GM21619 (cell line): Measurements from ENCODE around the gene GFPT2.
A peak's percentile ranks its signal among the peaks of the same experiment; 100 is the strongest.
"Not testable (repeated sequence)": the region's sequence is repeated elsewhere in the genome, so short reads cannot be mapped to it uniquely, and the experiment has no call there.

Experiments
- ATAC-seq: cut with Tn5 transposase; IDR thresholded peaks from one replicate; pipeline ENCODE4 v1.9.1; 2021; ENCODE audit not compliant: unreplicated experiment

The GFPT2 gene

DNA sequence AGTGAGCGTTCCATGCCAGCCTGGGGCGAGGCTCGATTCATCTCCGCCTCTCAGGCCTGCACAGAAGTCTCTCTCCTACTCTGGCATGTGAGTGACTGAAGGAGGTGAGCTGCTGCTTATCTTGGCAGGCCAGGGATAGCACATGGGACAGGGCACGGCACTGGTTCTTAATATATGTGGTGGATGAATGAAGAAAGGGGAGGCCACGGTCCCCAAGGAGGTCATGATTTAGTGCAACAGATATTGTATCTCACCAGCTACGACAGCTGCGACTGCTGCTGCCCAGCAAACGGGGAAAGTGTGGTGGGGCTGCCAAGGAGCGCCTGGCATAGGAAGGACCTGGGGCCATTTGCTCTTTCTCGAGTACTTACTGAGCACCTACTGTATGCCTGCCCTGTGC, 41.9 kb downstream of the GFPT2 start:
- no peak for ATAC-seq

DNA sequence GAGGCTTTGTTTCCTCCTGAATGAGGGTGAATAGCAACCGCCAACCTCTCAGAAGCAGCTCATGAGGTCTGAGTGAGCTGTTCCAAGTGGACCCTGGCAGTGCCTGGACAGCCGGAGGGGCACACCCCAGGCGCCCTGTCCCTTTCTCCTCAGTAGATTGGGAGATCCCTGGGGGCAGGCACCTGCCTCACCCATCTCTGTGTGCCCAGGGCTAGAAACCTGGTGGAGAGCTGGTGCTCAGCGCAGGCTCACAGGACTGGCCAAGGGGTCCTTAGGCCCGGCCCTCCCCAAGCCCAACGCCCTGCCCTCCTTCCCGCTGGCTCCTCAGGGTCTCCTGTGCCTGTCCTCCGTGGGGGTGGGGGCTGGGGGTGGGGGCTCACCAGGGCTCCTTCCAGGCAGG, 46.3 kb downstream of the GFPT2 start:
- ATAC-seq = no peak

DNA sequence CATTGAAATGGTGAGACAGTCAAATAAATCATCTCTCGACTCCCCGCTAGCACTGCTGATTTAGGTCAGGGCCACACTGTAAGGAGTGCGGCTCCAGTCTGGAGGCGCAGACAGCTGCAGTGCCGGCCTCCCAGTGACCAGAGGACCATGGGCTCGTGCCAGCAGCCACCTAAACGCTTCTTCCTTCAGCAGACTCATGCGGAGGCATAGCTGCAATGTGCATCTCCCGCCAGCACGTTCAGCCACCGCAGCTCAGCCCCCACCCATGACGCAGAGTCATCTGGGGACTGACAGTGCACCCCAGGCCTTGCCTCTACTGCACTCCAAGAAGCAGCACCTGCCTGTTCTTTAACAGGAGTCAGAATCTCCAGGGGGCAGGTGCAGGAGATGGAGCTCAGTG, 47.7 kb downstream of the GFPT2 start:
- no peak for ATAC-seq

DNA sequence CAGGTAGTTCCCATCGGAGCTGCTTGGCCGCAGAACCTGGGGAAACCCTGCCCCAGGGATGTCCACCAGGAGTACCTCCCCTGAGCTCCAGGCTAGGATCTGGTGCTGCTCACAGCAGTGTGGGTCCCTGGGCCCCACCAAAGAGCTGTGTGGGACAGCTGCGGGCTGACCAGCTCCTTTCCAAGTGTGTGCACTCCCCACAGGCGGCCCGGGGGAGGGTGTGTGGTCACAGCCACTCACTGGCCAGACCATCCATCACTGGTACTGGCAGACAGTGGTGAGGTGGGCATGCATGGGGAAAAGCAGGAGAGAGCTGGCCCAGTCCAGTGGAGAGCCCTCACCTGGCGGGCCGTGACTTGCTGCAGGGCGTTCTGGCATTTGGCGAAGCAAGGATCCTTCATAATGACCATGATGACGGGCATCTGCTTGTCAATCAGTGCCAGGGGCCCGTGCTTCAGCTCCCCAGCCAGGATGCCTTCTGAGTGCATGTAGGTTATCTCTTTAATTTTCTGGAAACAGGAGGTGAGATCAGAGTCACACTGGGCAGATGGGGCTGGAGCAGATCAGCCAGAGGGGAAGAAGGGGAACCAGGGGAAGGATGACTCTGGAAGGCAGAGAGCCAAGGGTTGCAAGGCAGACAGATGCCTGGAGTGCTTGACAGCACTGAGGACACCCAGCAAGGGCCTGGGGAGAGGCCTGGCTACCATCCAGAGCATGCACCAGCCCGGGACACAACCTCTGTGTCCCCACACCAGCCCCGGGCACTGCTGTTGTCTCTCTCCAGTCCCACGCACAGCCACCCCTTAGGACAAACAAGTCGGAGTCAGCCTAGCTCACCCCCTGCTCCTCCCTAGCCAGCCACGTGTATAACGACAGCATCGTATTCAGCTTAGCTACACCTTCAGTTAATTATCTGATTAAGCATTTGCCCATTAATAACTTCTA, 48.4 kb downstream of the GFPT2 start:
- ATAC-seq = no peak

DNA sequence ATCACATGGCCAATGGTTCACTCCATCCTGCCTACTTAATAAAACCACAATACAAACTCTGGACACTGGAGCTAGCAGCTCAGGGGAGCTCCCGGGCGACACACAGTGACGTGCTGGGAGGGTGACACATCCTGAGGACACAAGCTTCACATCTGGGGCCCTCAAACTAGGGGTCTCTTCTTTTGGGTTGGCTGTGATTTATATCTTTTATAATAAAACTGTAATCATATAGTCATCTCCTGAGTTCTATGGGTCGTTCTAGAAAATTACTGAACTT, 49.2 kb downstream of the GFPT2 start:
- ATAC-seq = no peak

DNA sequence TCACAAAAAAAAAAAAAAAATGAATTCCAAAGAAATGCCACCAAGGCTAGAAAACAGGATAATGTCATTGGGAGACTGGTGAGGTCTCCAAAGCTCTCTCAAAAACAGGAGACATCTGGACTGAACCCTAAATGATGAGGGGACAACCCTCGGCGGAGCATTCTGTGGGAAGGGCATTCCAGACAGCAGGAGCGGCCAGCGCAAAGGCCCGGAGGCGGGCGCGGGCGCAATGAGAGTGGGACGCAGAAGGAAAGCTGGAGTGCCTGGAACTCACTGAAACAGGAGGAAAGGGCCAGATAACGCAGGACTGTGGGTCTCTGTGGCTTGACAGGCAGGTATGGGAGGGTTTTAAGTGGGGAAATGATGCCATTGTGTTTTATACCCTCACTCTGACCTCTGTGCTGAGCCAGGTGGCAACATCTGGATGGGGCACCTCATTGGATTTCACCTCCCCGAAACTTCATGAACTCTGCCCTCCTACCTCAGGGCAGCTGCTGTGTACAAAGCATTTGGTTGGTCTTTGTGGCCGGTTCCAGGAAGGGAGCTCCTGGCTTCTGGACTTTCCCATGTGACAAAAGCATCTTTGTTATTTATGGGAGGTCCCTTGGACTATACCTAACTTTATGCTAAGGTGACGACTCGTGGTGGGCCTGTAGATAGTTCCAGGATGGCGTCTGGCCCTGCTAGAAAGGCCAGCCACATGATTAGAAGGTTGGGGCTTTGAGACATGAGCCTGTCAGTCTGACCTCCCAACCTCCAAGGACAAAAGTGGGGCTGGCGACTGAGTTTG, 49.7 kb downstream of the GFPT2 start:
- no peak for ATAC-seq

DNA sequence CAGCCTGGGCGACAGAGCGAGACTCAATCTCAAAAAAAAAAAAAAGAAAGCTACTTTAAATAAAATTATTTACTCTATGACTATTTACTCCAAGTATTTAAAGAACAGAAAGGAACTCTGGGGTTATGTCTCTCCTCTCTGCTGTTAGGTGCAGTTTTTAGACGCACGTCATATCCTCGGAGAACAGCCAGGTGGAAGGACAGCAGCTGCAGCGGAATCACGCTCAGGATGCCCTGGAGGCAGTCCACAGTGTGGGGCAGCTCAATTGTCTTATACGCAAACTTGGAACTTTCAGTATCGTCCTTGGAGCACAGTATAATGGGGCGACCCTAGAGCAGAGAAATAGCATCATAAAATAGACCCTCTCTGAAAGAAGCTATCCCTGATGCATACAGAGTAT, 50.9 kb downstream of the GFPT2 start:
- ATAC-seq = no peak

DNA sequence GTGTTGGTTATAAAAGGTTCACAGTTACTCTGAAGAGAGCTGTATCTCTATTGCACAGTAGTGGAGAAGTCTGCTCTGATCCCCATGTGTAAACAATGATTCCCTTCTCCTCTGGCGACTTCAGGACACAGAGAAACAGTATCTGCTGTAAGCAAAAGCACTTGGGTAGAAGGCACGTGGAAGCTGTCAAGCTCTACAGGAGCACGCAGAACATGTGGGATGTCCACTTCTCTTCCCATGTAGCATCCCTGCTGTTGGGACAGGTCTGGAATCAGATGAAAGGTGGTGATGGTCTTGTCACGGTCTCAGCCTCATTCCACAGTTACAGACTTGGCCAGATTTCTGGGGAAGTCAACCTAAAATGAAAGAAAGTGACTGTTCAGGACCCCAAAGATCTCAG, 51.9 kb downstream of the GFPT2 start:
- no peak for ATAC-seq

DNA sequence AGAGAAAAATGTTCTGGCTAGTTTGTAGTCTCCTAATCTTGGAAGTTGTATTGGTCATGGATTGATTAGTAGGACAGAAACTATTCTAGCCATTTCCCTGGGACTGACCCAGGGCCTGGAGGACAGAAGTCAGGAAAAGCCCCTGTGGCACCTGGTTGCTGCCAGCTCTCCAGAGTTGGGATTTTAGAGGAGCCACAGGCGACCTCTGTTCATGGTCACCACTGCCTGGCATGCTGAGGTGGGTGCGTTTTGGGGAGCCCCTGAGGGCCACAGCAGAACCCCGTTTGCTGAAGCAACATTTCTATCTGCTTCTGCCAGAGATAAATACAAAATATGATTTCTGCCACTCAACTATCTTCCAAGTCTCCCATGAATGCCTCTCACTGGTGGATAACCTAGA, 53.6 kb downstream of the GFPT2 start:
- no peak for ATAC-seq

DNA sequence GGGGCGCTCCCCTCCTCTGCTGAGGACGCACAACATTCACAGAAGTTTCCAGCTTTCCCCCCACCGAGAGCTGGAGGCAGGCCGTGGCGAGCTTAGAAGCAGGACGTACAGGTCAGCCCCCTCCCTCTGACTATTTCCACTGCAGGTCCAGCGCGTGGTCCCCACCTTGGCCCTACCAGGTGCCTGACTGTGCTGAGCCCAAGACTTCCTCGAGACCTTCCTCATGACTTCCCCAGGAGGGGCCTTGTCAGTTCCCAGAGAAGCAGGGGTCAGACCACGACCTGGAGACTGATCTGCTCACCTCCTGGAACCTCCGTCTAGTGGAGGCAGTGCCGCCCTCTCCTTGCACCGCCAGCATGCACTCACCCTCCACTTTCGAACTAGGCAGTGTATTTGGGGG, 54.1 kb downstream of the GFPT2 start:
- ATAC-seq = not testable (repeated sequence)

DNA sequence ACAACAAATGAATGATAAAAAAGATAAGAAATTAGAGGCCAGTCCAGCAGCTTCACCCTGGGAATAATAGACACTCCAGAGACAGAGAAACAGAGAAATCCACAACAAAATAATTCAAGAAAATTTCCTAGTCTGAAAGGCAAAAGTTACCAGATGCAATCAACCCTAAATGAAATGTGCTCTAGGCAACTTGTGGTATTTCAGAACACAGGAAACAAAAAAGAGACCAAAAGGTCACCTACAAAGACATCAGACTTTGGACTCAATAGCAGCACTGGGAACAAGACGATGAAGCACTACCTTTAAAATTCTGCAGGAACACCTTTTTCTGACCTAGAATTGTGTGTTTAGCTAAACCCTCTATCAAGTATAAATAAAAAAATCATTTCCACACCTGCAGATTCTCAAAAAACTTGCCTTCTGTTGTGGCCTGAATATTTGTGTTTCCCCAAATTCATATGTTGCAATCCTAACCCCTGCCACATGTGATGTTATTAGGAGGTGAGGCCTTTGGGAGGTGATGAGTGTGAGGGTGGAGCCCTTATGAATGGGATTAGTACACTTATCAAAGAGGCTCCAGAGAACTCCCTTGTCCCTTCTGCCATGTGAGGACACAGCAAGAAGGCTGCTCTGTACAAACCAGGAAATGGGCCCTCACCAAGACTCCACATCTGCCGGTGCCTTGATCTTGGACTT, 55.4 kb downstream of the GFPT2 start:
- no peak for ATAC-seq

DNA sequence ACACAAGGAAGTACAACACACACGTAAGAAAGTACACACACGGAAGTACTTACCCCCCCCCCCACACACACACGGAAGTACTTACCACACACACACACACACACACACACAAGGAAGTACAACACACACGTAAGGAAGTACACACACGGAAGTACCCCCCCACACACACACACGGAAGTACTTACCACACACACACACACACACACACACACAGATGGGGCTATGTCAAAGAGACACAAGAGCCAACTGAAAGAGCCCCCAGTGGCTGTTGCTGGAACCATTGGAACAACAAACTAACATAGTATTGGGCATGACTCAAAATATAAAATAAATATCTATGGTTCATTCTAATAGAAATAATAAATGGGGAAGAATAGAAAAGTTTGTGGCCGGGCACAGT, 56.4 kb downstream of the GFPT2 start:
- ATAC-seq = no peak

DNA sequence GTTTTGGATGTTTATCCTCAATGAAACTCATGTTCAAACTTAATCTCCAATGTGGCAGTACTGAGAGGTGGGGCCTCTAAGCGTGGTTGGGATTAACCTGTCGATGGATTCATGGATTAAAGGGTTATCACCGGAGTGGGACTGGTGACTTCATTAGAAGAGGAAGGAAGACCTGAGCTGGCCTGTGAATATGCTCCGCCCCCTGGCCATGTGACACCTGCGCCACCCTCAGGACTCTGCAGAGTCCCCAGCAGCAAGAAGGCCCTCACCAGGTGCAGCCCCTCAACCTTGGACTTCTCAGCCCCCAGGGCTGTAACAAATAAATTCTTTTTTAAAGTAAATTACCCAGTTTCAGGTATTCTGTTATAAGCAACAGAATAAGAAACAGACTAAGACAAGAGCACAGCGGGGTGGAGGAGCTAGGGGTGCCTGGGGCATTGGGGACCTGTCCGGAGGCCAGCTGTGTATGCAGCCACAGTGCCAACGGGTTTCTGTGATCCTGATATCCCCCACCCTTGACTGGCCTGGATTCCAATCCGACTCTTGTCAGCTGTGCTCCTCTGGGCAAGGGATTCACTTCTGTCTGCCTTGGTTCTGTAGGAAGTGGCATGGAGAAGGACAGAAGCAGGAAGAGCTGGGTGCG, 58.1 kb downstream of the GFPT2 start:
- ATAC-seq = no peak

DNA sequence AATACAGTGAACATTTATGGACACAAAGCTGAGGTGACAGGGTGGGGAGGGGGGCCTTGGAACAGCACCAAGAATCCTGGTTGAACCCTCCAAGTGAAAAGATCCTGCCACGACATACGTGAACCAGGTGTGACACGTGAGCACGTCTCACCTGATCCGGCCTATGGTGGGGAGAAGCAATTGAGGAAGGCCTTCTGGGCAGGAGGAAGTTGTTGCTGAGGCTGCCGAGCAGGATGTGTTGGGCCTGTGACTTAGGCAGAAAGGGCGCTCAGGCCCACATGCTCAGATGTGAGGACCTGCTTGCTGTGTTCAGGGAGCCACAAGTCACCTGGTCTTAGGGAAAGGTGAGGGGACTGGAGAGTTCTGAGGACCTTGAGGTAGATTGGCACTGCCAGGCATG, 58.7 kb downstream of the GFPT2 start:
- no peak for ATAC-seq

DNA sequence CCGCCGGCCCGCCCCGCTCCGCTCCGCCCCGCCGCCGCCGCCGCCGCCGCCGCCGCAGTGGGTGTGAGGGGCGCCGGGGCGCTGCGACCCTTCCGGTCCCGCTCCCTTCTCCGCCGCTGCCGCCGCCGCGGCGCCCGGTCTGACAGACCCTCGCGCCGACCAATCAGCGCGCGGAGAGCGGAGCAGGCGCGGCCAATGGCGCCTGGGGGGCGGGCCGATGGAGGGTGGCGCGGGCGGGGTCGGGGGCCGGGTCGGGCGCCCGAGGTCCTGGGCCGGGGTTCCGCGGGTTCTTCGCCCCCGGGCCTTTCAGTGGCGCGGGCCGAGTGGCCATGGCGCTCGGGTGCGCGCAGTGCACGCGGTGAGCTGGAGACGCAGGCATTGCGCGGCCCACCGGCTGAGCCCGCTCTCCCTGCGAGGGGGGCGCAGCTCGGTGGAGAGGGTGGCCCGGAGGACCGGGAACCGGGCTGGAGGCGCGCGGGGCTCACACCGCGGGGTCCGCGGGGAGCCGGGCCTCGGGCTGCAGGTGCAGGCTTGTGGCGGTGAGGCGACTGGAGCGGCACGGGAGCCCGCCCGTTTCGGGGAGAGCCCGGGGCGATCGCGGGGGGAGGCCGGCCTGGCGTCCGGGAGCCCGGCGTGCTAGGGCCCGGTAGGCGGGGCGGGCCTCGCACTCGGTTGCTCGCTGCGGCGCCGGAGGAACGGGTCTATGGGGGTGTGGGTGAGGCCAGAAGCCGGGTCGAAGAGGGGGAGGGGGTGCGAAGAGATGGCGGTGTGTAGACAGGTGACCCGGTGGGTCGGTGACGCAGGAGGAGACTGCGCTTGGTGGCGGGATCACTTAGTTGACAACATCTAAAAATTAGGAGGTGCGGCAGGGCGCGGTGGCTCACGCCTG, 60.9 kb downstream of the GFPT2 start, which contains the start of gene MAPK9:
TSS of gene MAPK9 (minus strand) at position 141 of the 889 bp plus-strand sequence. CDS start 11,522 bp downstream, outside the sequence.
- peak; percentile 76 for ATAC-seq

DNA sequence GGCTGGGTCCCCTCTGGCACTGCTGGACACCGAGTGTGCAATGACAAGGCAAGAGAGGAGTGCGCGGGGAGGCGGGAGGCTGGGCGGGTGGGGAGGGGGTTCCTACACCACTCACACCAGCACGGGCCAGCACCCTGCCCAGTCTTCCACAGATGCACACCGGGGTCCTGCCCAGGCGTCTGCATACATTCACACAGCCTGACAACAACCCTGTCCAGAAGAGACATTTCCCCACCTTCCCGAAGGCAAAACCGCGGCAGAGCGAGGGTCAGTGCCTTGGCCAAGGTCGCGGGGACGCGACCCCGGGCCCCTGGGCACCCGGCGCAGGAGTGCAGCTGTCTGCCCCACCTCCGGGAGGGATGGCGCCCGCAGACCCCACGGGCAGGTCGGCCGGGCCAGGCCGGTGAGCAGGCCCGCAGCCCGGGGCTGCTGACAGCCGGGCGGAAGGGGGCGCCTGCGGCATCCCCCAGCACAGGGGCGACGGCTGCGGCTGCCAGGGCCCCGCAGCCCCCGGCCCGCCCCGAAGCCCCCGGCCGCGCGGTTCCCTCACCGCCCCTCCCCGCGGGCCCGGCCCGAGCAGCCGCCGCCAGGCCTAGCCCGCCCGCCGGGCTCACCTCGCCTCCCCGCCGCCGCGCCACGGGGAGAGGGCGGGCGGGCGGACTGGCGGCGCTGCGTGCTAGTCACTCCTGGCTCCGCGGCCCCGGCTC, 61.7 kb downstream of the GFPT2 start:
- ATAC-seq = peak; percentile 37

DNA sequence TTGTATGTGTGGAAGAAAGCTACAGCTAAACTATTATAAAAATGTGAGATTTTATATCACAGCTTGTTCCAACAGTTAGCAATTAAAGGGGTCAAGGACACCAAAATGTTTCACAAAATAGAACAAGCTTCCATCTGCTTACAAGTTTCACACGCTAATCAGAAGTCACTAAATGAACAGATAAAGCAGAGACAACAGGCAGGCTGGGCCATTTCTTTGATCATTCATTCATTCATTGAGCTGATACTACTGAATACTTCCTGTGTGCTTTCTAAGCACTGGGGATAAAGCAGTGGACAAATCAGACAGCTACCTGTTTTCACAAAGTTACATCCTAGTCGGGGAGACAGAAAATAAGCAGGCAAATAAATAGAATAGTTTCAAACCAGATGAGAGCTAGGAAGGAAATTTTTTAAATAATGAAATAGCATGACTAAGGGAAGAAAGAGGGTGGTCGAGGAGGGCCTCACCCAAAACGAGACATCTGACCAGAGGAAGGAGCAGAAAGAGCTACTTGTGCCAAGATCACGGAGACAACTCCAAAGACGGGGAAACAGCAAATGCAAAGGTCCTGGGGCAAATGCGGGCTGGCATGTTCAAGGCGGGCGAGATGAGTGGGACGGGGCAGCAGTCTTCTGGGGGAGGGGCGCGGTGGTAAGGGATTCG, 62.4 kb downstream of the GFPT2 start:
- ATAC-seq = no peak

DNA sequence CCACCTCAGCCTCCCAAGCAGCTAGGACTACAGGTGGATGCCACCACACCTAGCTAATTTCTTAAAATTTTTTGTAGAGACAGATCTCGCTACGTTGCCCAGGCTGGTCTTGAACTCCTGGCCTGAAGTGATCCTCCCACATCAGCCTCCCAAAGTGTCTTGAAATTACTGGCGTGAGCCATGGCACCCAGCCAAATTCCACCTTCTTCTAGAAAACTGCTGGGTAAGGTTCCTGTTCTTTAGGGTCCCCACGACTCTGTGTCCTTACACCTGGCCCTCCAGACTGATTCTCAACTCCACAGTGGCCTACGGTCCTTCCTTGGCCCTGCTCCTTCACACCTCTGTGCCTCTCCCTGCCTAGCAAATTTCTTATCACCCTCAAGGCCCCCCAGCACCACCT, 63.2 kb downstream of the GFPT2 start:
- ATAC-seq = no peak

DNA sequence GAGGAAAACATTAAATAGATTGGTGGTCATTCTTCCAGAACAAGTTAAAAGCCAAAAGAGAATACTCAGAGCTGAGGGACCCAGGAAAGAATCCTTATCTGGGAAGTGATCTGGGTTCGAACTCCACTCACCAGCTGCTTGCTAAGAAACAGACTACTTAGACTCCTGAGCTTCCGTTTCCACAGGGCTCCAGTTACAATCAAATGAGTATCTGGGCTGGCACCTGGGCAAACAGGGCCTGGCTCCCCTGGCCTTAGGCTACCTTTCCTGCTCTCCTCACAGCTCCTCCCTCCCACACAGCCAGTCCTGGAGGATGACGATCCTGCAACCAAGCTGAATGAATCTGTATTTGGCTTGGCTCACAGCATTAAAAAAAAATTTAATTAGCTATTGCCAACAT, 63.7 kb downstream of the GFPT2 start:
- no peak for ATAC-seq
